Coronary artery (tissue), 2 donors: ENCODE data around the gene CRISPLD2.
A peak's percentile ranks its signal among the peaks of the same experiment; 100 is the strongest.

Experiments used
- DNase-seq: peaks from one replicate; pipeline ENCODE4 v3.0.0-alpha.2; 2017; ENCODE audit warnings: low spot score
- H3K27ac ChIP-seq, 2 donors: fragments of 200-600 bp; sonication (generic); one replicate each; pipeline ENCODE4 v1.5.1; 2016 to 2019
- H3K4me3 ChIP-seq: fragments of 200-600 bp; sonication (generic); 2 replicates; pipeline ENCODE4 v1.5.1; 2016; ENCODE audit warnings: mild to moderate bottlenecking, moderate library complexity
- CTCF ChIP-seq: fragments of 200-600 bp; sonication (generic); IDR thresholded peaks from one replicate; pipeline ENCODE4 v1.5.1; 2019; ENCODE audit warnings: antibody characterized with exemption

CRISPLD2 gene

GRCh38 chr16:84884246-84884595 lies 64.4 kb downstream of the CRISPLD2 start:
- H3K4me3 ChIP-seq = no peak overlapping the region
- TF ChIP-seq CTCF = no peak
- peak overlapping the region in 1 of 2 donors; percentile 65 for H3K27ac ChIP-seq
- no peak for DNase-seq

GRCh38 chr16:84884596-84885341 lies 65.0 kb downstream of the CRISPLD2 start:
- no peak for TF ChIP-seq CTCF
- H3K27ac ChIP-seq = peak overlapping the region in 1 of 2 donors; percentile 65
- no peak overlapping the region for H3K4me3 ChIP-seq
- no peak for DNase-seq

- TF ChIP-seq CTCF = no peak
- Histone ChIP-seq H3K4me3 (no peak overlapping the region), H3K27ac (peak overlapping the region in 1 of 2 donors; percentile 65)
Observed at GRCh38 chr16:84885342-84885910, 65.6 kb downstream of the CRISPLD2 start.

GRCh38 chr16:84886497-84887090 lies 66.8 kb downstream of the CRISPLD2 start:
- DNase-seq = no peak
- TF ChIP-seq CTCF = no peak
- no peak overlapping the region for H3K4me3 ChIP-seq
- H3K27ac ChIP-seq = no peak overlapping the region

More at GRCh38 chr16:84885342-84885910, 65.6 kb downstream of the CRISPLD2 start:
- DNase-seq = no peak

- Histone ChIP-seq H3K27ac (no peak overlapping the region), H3K4me3 (no peak overlapping the region)
- no peak for TF ChIP-seq CTCF
- DNase-seq = no peak
Observed at GRCh38 chr16:84887207-84887606, 67.4 kb downstream of the CRISPLD2 start.

- Histone ChIP-seq H3K4me3 (no peak overlapping the region), H3K27ac (no peak overlapping the region)
- no peak for TF ChIP-seq CTCF
- DNase-seq = no peak
Observed at GRCh38 chr16:84888450-84888849, 68.7 kb downstream of the CRISPLD2 start.

GRCh38 chr16:84889066-84889465 lies 69.3 kb downstream of the CRISPLD2 start:
- no peak for DNase-seq
- Histone ChIP-seq H3K27ac (no peak overlapping the region), H3K4me3 (no peak overlapping the region)
- TF ChIP-seq CTCF = no peak
